ENCODE measurements around the gene RYK. TPM values are rescaled to one million over a fixed set of nuclear protein-coding genes. Genes with fewer than 3 reads are reported as not detected.

The RYK gene
- polyA plus RNA-seq, 1 of the 3 experiments (the other 2 are of a cell fraction) = 25.9 TPM

- no peak overlapping the region for H2AFZ ChIP-seq (ENCODE audit: low read depth)
- no peaks in the 10 kb centered on the region for H3F3A ChIP-seq (replicated peaks; ENCODE audit: insufficient read depth)
- H3K4me1 ChIP-seq (ENCODE audit: control insufficient read depth in 1 of 2, insufficient read depth in 2 of 2, low read depth in 1 of 2, low read length in 1 of 2) = peaks cover 0 to 4% of the 10 kb centered on the region in 2 experiments; a peak in 1 of 4 replicates
- POLR2A ChIA-PET = no interaction called here
- no peaks in the 10 kb centered on the region for H3K9me2 ChIP-seq
- no peak overlapping the region for H3K4me2 ChIP-seq
- no peak overlapping the region for H3K9ac ChIP-seq
- TF ChIP-seq POLR2AphosphoS5 (IDR thresholded peaks at IDR 0.05; ENCODE audit: low read depth, low read length) (no peak), USF2 (IDR thresholded peaks at IDR 0.05; ENCODE audit: borderline replicate concordance, low read depth, low read length) (no peak), GABPA (IDR thresholded peaks at IDR 0.05; ENCODE audit: low read depth) (no peak), NRF1 (IDR thresholded peaks at IDR 0.05; ENCODE audit: low read depth, low read length) (no peak), JUND (IDR thresholded peaks at IDR 0.05) (no peak), SMC3 (IDR thresholded peaks at IDR 0.05; ENCODE audit: low read depth, low read length) (no peak), RFX5 (IDR thresholded peaks at IDR 0.05; ENCODE audit: low read length) (no peak), FOXM1 (IDR thresholded peaks at IDR 0.05; ENCODE audit: low read depth) (no peak), CTCF (IDR thresholded peaks at IDR 0.05) (no peak), MXI1 (IDR thresholded peaks at IDR 0.05; ENCODE audit: low read depth, low read length) (no peak), USF1 (IDR thresholded peaks at IDR 0.05; ENCODE audit: borderline replicate concordance, low read depth) (no peak), REST (IDR thresholded peaks at IDR 0.05; ENCODE audit: low read depth, low read length) (no peak), IRF3 (IDR thresholded peaks at IDR 0.05; ENCODE audit: low read depth, low read length) (no peak), NFIC (IDR thresholded peaks at IDR 0.05; ENCODE audit: borderline replicate concordance) (no peak)
- H3K79me2 ChIP-seq (ENCODE audit: insufficient read depth) = no peaks in the 10 kb centered on the region
- DNase-seq = no peak
- WGBS (ENCODE audit: low lambda C conversion rate) = 83% methylated on average over 3 of the region's 3 CpGs
- no peak overlapping the region for H3K4me3 ChIP-seq (ENCODE audit: low read depth in 2 of 2, low read length in 1 of 2)
- CTCF ChIA-PET = interaction anchor here (0.6 to 0.7 kb wide), 2 partner anchors 14 to 503 kb away, joined by 3 read pairs; no protein-coding TSS in a partner anchor
- no peaks in the 10 kb centered on the region for H3K27me3 ChIP-seq (ENCODE audit: insufficient read depth)
- H4K20me1 ChIP-seq (ENCODE audit: insufficient read depth) = no peaks in the 10 kb centered on the region
- H3K36me3 ChIP-seq (replicated peaks in 1 of 2; ENCODE audit: control insufficient read depth in 1 of 2, insufficient read depth in 2 of 2, low read length in 1 of 2) = peaks cover 0 to 9% of the 10 kb centered on the region in 2 experiments
- no peaks in the 10 kb centered on the region for H3K9me3 ChIP-seq
- H3K27ac ChIP-seq (ENCODE audit: low read depth in 2 of 2, low read length in 1 of 2) = no peak overlapping the region
Measured at GRCh38 chr3:134144694-134145093, 106.0 kb downstream of the RYK start.
